Upper lobe of right lung (tissue), 1 donor: Measurements from ENCODE around the gene ZNF669. TPM values are rescaled to one million over a fixed set of nuclear protein-coding genes. Genes with fewer than 3 reads are reported as not detected.

ENCODE experiments used
- ATAC-seq: fragments of 200-7000 bp; cut with Tn5 transposase; one replicate; pipeline ENCODE4 v1.9.1; 2020; ENCODE audit warnings: mild to moderate bottlenecking, moderate library complexity
- DNase-seq: peaks from one replicate; pipeline ENCODE4 v3.0.0-alpha.2; 2020
- H3K27ac ChIP-seq: fragments of 200-600 bp; one replicate; pipeline ENCODE4 v1.8.0; 2022
- H3K27me3 ChIP-seq: fragments of 200-600 bp; one replicate; pipeline ENCODE4 v1.8.0; 2022; ENCODE audit warnings: mild to moderate bottlenecking
- H3K36me3 ChIP-seq: fragments of 200-600 bp; one replicate; pipeline ENCODE4 v1.8.0; 2022
- H3K4me1 ChIP-seq: fragments of 200-600 bp; one replicate; pipeline ENCODE4 v1.8.0; 2022
- H3K4me3 ChIP-seq: fragments of 200-600 bp; one replicate; pipeline ENCODE4 v1.8.0; 2022; ENCODE audit warnings: mild to moderate bottlenecking
- H3K9me3 ChIP-seq: fragments of 200-600 bp; one replicate; pipeline ENCODE4 v1.8.0; 2022
- intact Hi-C: fragments of 100-400 bp; cut with DNase I; formaldehyde crosslinking; loops from one replicate; pipeline ENCODE4 v1.11.0; 2022
- total RNA-seq: library from RNA; stranded (reverse); fragmentation: NEBNext Ultra II Directional; extraction: Animal tissue kit (Norgen Biotek cat#: 25700); gene quantifications from one replicate; pipeline ENCODE4 v1.2.1, GENCODE V29; 2021
- TF ChIP-seq, protein P1 (sequence below): fragments of 200-600 bp; IDR thresholded peaks from one replicate; pipeline ENCODE4 v1.8.0; 2022; ENCODE audit warnings: antibody characterized with exemption
- donor health status: DM: no; HTN: yes; CAD: no; lungs with severe emphysema.

ZNF669 gene
- total RNA-seq, 1 donor from 2014 or later = 8.9 TPM

DNA sequence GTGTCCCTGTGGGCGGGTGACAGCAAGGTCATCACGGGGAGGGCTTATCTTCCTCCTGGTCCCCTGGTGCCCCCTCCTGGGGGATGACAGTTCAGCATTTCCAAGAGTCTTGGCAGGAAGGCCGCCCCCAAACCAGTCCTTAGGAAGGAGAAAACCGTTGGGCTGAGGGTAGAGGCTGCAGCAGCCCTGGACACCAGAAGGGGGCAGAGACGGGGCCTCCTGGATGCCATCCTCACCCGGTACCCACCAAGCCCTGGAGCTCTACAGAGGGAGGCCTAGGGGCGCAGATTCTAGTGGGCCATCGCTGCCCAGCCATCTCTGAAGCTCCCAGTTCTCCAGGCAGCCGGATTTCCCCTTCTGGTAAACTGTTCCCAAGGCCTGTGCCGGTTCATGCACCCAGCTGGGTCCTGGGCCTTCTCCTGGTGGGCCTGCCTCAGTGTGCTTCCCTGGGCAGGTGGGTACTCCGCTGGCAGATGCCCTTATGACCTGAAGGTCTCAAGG, 14.8 kb upstream of the ZNF669 start:
- Histone ChIP-seq H3K4me3 (no peak overlapping the region), H3K36me3 (no peaks in the 10 kb centered on the region), H3K27me3 (no peaks in the 10 kb centered on the region), H3K27ac (no peak overlapping the region), H3K9me3 (no peaks in the 10 kb centered on the region), H3K4me1 (no peaks in the 10 kb centered on the region)
- intact Hi-C loops = no loop called here
- DNase-seq (no peak), ATAC-seq (peak; percentile 49)
- TF ChIP-seq, protein P1, sequence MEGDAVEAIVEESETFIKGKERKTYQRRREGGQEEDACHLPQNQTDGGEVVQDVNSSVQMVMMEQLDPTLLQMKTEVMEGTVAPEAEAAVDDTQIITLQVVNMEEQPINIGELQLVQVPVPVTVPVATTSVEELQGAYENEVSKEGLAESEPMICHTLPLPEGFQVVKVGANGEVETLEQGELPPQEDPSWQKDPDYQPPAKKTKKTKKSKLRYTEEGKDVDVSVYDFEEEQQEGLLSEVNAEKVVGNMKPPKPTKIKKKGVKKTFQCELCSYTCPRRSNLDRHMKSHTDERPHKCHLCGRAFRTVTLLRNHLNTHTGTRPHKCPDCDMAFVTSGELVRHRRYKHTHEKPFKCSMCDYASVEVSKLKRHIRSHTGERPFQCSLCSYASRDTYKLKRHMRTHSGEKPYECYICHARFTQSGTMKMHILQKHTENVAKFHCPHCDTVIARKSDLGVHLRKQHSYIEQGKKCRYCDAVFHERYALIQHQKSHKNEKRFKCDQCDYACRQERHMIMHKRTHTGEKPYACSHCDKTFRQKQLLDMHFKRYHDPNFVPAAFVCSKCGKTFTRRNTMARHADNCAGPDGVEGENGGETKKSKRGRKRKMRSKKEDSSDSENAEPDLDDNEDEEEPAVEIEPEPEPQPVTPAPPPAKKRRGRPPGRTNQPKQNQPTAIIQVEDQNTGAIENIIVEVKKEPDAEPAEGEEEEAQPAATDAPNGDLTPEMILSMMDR = no peak

DNA sequence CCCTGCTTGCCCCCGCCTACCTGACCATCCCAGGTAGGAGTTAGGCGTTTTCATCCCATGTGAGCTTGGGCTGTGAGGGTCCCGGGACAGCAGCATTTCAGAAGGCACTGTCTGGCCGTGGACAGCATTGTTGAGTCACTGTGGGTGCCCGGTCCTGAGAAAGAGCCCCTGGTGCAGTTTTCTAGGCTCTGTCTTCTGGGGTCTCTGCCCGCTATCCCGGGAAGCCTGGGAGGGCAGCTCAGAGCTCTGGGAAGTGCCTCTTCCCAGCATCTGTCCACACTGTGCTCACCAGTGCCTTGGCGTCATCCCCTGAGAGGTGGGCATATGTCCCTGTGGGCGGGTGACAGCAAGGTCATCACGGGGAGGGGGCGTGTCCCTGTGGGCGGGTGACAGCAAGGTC, 11.4 kb upstream of the ZNF669 start:
- H3K27ac ChIP-seq = no peak overlapping the region
- intact Hi-C loops = no loop called here
- no peaks in the 10 kb centered on the region for H3K27me3 ChIP-seq
- H3K4me3 ChIP-seq = no peak overlapping the region
- no peaks in the 10 kb centered on the region for H3K9me3 ChIP-seq
- DNase-seq (no peak), ATAC-seq (no peak)
- no peaks in the 10 kb centered on the region for H3K36me3 ChIP-seq
- H3K4me1 ChIP-seq = peaks cover 4% of the 10 kb centered on the region
- TF ChIP-seq, protein P1 = no peak

DNA sequence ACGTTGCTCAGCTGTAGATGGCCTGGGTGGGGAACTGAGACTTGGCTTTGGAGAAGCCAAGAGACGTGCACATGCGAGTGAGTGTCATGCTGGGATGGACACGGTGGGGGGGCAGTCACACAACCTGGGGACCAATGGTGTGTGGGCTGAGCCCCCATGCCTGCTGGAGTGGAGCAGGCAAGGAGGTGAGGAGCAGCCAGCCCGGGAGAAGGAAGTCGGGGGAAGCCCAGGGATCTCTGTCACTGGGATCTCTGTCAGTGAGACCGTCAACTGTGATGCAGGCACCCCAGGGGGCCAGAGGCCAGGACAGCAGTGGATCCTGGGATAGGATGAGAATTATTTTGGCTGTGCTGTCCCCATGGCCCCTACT, 11.0 kb upstream of the ZNF669 start:
- H3K36me3 ChIP-seq = no peaks in the 10 kb centered on the region
- TF ChIP-seq, protein P1 = no peak
- H3K4me1 ChIP-seq = peaks cover 6% of the 10 kb centered on the region
- no peak overlapping the region for H3K27ac ChIP-seq
- intact Hi-C loops = no loop called here
- H3K9me3 ChIP-seq = no peaks in the 10 kb centered on the region
- no peak for DNase-seq
- H3K4me3 ChIP-seq = no peak overlapping the region
- H3K27me3 ChIP-seq = no peaks in the 10 kb centered on the region
- ATAC-seq = no peak

DNA sequence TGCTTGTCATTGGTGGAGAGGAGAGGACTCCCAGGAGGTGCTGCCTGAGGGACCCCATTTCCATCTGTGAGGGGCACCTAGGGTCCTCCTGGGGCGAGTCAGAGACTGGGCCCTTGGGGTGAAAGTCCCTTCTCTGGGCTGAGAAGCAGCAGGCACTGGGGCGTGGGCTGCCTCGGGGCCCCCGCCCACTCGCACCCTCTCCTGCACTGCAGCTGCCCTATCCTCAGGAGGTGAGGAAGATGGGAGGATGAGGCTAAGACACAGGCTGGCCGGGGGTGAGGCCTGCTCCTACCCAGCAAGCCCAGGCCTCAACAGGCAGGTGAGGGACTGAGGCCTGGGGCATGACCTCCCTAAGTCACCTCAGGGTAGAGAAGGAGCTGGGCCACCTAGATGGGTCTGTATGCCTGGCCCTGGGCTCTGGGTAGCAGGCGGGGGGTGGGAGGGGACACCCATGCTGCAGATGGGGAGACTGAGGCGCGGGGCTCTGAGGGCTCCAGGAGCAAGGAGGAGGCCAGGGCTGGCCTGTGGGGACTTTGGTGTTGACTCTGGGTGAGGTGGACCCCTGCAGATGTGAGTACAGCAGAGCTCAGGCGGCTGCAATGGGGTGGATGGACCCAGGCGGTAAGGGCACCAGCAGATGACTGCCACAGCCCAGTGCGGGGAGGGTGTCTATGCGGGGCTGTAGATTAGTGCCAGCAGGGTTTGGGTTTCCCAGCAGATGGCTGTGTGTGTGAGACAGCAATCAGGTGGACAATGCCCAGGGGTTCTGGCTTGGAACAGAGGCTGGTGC, 10.4 kb upstream of the ZNF669 start:
- DNase-seq = no peak
- TF ChIP-seq, protein P1 = no peak
- no peaks in the 10 kb centered on the region for H3K36me3 ChIP-seq
- no peak overlapping the region for H3K4me3 ChIP-seq
- no peaks in the 10 kb centered on the region for H3K27me3 ChIP-seq
- intact Hi-C loops = no loop called here
- no peak overlapping the region for H3K27ac ChIP-seq
- no peaks in the 10 kb centered on the region for H3K9me3 ChIP-seq
- ATAC-seq = no peak
- H3K4me1 ChIP-seq = peaks cover 6% of the 10 kb centered on the region

DNA sequence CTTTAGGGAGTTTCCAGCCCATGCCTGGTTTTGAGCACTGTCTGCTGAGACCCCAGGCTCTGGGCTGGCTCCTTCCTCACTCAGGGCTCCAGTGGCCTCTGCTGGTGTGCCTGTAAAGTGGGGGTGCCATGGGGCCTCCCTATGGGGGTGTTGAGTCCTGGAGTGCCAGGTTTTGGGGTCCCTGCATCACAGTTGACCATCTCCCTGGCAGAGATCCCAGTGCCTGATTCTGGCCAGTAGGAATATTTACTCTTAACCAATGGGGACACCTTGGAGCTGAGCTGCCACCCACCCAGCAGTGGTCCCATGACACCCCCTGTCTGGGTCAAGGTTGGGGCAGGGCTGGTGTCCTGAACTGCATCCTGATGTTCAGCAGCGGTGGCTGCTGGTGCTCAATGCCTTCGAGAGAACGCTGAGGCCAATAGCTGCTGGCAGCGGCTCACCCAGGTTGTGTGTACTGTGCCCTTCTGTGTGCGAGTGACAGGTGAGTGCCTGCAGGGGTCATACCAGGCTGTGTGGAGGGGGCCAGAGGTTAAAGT, 9.6 kb upstream of the ZNF669 start:
- Histone ChIP-seq H3K36me3 (no peaks in the 10 kb centered on the region), H3K27ac (no peak overlapping the region), H3K27me3 (no peaks in the 10 kb centered on the region), H3K9me3 (no peaks in the 10 kb centered on the region), H3K4me3 (no peak overlapping the region), H3K4me1 (peaks cover 6% of the 10 kb centered on the region)
- TF ChIP-seq, protein P1 = no peak
- intact Hi-C loops = no loop called here
- DNase-seq (no peak), ATAC-seq (no peak)
